Retinal pigment epithelial cell (primary cell): ENCODE data around the gene MARS2.
"Not testable (repeated sequence)": the region's sequence is repeated elsewhere in the genome, so short reads cannot be mapped to it uniquely, and the experiment has no call there.

ENCODE experiments used
- DNase-seq: peaks from one replicate; pipeline ENCODE4 v3.0.0-alpha.2; 2010; ENCODE audit warnings: low read depth
- H3K4me3 ChIP-seq: 2 replicates; pipeline ENCODE4 v1.5.1; 2011; ENCODE audit warnings: mild to moderate bottlenecking, low read length, control low read depth, moderate library complexity
- TF ChIP-seq, protein P1 (sequence below): conservative IDR thresholded peaks from 2 replicates; pipeline ENCODE4 v1.5.1; 2011; ENCODE audit warnings: low read depth, low read length, control low read depth, inconsistent platforms

MARS2 gene

DNA sequence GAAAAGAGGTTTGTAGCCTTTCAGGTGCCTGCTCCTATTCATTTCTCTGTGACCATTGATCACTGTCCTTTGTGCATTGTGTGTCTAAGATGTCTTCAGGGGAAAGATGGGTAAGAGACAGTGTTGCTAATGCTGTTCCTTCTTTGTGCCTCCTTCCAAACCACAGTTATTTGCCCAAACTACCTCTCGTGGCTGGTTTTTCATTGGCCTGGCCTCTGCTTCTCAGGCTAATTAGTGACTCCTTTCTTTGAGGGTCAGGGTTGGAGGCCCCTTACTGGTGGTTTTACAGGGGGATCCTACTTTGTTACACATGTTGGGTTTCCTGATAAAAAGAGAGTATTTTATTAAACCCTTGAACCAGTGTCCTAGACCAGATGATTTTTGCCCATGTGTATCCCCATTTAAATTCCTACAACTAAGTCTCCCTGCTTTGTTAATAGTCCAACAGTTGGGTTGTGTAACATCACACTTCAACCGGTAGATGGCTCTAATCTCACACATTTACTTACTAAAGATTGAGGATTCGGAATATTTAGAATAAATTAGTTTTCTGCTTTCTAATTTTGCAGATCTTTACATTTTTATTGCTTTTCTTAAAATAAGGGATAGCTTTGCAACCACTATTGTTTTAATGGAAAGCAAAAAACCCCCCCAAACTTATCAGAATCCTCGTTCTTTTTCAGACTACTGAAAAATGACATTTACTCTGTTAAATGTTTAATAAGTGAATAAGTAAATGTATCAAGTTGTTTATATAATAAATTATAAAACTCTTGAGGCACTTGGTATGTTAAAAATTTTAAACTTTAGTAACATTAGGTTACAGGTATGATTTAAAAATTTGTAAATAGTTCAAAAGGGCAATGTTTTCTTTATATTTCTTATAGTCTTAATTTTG, 2.4 kb downstream of the MARS2 start:
- TF ChIP-seq, protein P1, sequence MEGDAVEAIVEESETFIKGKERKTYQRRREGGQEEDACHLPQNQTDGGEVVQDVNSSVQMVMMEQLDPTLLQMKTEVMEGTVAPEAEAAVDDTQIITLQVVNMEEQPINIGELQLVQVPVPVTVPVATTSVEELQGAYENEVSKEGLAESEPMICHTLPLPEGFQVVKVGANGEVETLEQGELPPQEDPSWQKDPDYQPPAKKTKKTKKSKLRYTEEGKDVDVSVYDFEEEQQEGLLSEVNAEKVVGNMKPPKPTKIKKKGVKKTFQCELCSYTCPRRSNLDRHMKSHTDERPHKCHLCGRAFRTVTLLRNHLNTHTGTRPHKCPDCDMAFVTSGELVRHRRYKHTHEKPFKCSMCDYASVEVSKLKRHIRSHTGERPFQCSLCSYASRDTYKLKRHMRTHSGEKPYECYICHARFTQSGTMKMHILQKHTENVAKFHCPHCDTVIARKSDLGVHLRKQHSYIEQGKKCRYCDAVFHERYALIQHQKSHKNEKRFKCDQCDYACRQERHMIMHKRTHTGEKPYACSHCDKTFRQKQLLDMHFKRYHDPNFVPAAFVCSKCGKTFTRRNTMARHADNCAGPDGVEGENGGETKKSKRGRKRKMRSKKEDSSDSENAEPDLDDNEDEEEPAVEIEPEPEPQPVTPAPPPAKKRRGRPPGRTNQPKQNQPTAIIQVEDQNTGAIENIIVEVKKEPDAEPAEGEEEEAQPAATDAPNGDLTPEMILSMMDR, result peak; percentile 67
- peak overlapping the region; percentile 88 for H3K4me3 ChIP-seq
- DNase-seq, result no peak

DNA sequence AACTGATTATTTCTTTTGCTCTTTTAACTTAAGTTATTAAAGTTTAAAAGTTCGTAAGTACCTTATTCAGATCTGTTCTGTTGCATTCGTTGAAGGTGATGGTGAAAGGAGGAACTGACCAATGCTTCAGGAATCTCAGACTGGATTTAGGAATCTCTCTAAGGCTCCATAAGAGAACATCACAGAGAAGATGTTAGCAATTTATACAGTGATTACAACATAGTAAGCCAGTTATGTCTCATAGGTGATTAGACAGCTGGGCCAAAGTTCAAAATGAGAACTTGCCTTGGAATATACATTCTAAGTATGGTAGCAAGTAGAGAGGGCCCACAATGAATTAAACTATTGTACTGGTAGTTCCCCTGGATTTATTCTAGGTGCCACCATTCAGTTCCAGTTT, 3.2 kb downstream of the MARS2 start:
- DNase-seq, result no peak
- no peak overlapping the region for H3K4me3 ChIP-seq
- TF ChIP-seq, protein P1, result no peak

DNA sequence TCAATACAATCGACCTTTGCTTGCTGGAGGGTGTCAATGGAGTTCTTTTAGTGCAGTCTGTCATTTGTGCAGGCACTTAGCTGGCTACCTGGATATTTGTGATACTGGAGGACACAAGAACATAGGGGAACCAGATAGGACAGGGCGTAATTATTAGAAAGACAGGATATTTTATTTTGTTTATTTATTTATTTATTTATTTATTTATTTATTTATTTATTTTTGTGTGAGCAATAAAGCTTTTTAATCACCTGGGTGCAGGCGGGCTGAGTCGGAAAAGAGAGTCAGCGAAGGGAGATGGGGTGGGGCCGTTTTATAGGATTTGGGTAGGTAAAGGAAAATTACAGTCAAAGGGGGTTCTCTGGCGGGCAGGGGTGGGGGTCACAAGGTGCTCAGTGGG, 4.0 kb downstream of the MARS2 start:
- not testable (repeated sequence) for DNase-seq

DNA sequence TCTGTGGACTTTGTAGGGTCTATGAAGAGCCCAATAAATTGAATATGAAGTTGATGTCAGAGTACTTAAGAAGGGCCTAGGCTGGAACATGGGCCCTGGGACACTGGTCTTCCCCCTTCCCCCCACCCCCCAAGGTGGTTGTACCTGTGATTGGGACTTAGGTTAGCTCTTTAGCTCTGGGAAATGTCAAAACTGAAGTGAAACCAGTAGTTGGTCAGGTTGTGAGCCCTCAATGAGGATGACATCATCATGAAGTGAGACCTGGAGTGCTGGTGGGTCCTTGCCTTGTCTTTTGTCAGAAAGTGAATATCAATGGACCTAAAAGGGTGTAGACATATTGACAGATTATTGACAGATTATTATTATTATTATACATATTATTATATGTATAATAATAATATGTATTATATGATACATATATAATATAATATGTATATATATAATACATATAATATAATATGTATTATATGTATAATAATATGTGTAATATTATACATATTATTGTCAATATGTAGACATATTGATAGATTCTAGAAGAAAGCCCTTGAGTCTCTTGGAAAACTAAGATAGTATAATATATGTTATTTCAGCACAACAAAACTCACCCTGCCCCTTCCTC, 5.4 kb downstream of the MARS2 start:
- TF ChIP-seq, protein P1, result no peak
- H3K4me3 ChIP-seq, result no peak overlapping the region
- DNase-seq, result no peak

More for the DNA sequence above, 4.0 kb downstream of the MARS2 start:
- H3K4me3 ChIP-seq, result not testable (repeated sequence)

DNA sequence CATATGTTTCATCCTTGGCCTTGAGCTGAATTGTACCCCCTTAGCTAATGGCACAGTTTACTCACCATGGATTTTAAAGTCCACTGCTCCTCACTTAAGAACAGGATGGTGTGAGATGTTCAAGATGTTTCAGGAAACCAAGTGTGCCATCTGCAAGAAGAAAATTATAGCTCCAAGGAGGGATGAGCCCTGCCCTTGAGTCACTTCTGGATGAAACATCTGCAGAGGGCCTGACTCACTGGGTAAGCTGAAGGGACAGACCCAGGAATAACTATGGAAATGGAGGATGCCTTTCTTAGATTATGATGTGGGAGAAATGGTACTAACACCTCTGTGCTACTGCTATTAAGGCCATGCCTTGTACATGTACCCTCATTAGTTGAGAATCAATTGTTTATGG, 6.4 kb downstream of the MARS2 start:
- TF ChIP-seq, protein P1, result no peak
- no peak overlapping the region for H3K4me3 ChIP-seq
- no peak for DNase-seq

DNA sequence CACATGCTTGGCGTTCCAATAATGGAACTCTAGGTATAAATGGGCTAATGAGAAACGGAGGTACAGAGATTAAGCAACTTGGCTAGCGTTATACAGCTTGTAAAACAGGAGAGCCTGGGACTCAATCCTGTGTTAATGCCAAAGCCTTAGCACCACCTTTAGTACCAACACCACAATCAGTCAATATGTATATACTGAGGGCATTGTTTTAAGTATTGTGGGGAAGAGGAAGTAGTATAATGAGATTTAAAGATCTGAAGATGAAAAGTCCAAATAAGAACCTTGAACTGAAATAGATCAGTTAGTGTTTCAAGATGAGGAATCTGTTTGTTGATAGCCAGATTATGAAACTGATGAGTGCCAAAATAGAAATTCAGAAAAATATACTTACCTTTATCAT, 8.1 kb downstream of the MARS2 start:
- no peak overlapping the region for H3K4me3 ChIP-seq
- TF ChIP-seq, protein P1, result no peak
- no peak for DNase-seq

DNA sequence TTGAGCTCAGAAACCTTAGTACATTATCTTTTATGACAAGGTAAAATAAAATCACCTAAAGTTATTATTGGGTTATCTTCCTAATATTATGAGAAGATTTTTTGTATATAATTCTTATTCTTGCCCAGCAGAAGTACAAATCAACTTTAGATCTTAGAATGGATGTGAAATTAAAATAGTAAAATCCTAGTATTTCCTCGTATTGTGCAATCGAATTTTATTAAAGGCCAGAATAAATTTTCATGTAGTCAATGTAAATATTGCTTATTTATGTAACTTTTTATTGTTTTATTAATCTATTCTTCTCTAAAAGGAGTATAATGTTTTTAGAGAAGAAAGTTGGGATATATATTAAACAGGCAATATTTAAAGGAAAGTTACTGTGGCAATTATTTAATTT, 12.7 kb downstream of the MARS2 start:
- TF ChIP-seq, protein P1, result no peak
- H3K4me3 ChIP-seq, result no peak overlapping the region
- DNase-seq, result no peak
